ENCODE results near the gene HK3.

HK3 gene

GRCh38 chr5:176892663-176893062 is 6.5 kb downstream of the HK3 start:
- Mint-ChIP-seq H3K4me3 (no peak overlapping the region), H3K9me3 (no peaks in the 10 kb centered on the region), H3K27me3 (peaks cover 3% of the 10 kb centered on the region), H3K27ac (no peak overlapping the region), H3K4me1 (peaks cover 5% of the 10 kb centered on the region), H3K36me3 (no peaks in the 10 kb centered on the region)

- Mint-ChIP-seq H3K9me3 (no peaks in the 10 kb centered on the region), H3K4me3 (no peak overlapping the region), H3K27ac (no peak overlapping the region), H3K27me3 (peaks cover 3% of the 10 kb centered on the region), H3K4me1 (no peaks in the 10 kb centered on the region), H3K36me3 (no peaks in the 10 kb centered on the region)
Measured at GRCh38 chr5:176891331-176891958, 7.7 kb downstream of the HK3 start.

- no peaks in the 10 kb centered on the region for H3K9me3 Mint-ChIP-seq
- no peak overlapping the region for H3K4me3 Mint-ChIP-seq
- peaks cover 3% of the 10 kb centered on the region for H3K27me3 Mint-ChIP-seq
- H3K27ac Mint-ChIP-seq: no peak overlapping the region
- H3K36me3 Mint-ChIP-seq: no peaks in the 10 kb centered on the region
- H3K4me1 Mint-ChIP-seq: no peaks in the 10 kb centered on the region
Measured at GRCh38 chr5:176890455-176891330, 8.5 kb downstream of the HK3 start.

GRCh38 chr5:176889321-176890280 is 9.5 kb downstream of the HK3 start:
- Mint-ChIP-seq H3K27ac (no peak overlapping the region), H3K4me1 (peaks cover 3% of the 10 kb centered on the region), H3K36me3 (no peaks in the 10 kb centered on the region), H3K9me3 (no peaks in the 10 kb centered on the region), H3K27me3 (peaks cover 3% of the 10 kb centered on the region), H3K4me3 (no peak overlapping the region)

- no peaks in the 10 kb centered on the region for H3K9me3 Mint-ChIP-seq
- no peaks in the 10 kb centered on the region for H3K36me3 Mint-ChIP-seq
- no peak overlapping the region for H3K27ac Mint-ChIP-seq
- peaks cover 3% of the 10 kb centered on the region for H3K4me1 Mint-ChIP-seq
- no peak overlapping the region for H3K4me3 Mint-ChIP-seq
- peaks cover 3% of the 10 kb centered on the region for H3K27me3 Mint-ChIP-seq
Measured at GRCh38 chr5:176888865-176889165, 10.3 kb downstream of the HK3 start.

GRCh38 chr5:176888016-176888864 is 10.9 kb downstream of the HK3 start:
- H3K27ac Mint-ChIP-seq: no peak overlapping the region
- no peaks in the 10 kb centered on the region for H3K9me3 Mint-ChIP-seq
- peaks cover 3% of the 10 kb centered on the region for H3K27me3 Mint-ChIP-seq
- H3K4me3 Mint-ChIP-seq: no peak overlapping the region
- peaks cover 3% of the 10 kb centered on the region for H3K4me1 Mint-ChIP-seq
- no peaks in the 10 kb centered on the region for H3K36me3 Mint-ChIP-seq

GRCh38 chr5:176887252-176887849 is 11.8 kb downstream of the HK3 start:
- no peak overlapping the region for H3K27ac Mint-ChIP-seq
- peaks cover 4% of the 10 kb centered on the region for H3K27me3 Mint-ChIP-seq
- H3K36me3 Mint-ChIP-seq: no peaks in the 10 kb centered on the region
- no peak overlapping the region for H3K4me3 Mint-ChIP-seq
- no peaks in the 10 kb centered on the region for H3K9me3 Mint-ChIP-seq
- peaks cover 3% of the 10 kb centered on the region for H3K4me1 Mint-ChIP-seq

- Mint-ChIP-seq H3K9me3 (no peaks in the 10 kb centered on the region), H3K4me3 (no peak overlapping the region), H3K27ac (no peak overlapping the region), H3K36me3 (no peaks in the 10 kb centered on the region), H3K4me1 (peaks cover 3% of the 10 kb centered on the region), H3K27me3 (peaks cover 3% of the 10 kb centered on the region)
Measured at GRCh38 chr5:176886336-176887251, 12.6 kb downstream of the HK3 start.

- Mint-ChIP-seq H3K4me1 (peaks cover 3% of the 10 kb centered on the region), H3K27ac (no peak overlapping the region), H3K36me3 (no peaks in the 10 kb centered on the region), H3K9me3 (no peaks in the 10 kb centered on the region), H3K4me3 (no peak overlapping the region), H3K27me3 (peaks cover 2% of the 10 kb centered on the region)
Measured at GRCh38 chr5:176884571-176884890, 14.6 kb downstream of the HK3 start.

GRCh38 chr5:176883700-176884570 is 15.2 kb downstream of the HK3 start:
- peaks cover 2% of the 10 kb centered on the region for H3K27me3 Mint-ChIP-seq
- H3K27ac Mint-ChIP-seq: no peak overlapping the region
- no peak overlapping the region for H3K4me3 Mint-ChIP-seq
- peaks cover 3% of the 10 kb centered on the region for H3K4me1 Mint-ChIP-seq
- no peaks in the 10 kb centered on the region for H3K36me3 Mint-ChIP-seq
- H3K9me3 Mint-ChIP-seq: no peaks in the 10 kb centered on the region

GRCh38 chr5:176882567-176882903 is 16.6 kb downstream of the HK3 start:
- Mint-ChIP-seq H3K4me1 (peaks cover 3% of the 10 kb centered on the region), H3K36me3 (no peaks in the 10 kb centered on the region), H3K4me3 (no peak overlapping the region), H3K27me3 (peaks cover 2% of the 10 kb centered on the region), H3K27ac (no peak overlapping the region), H3K9me3 (no peaks in the 10 kb centered on the region)

GRCh38 chr5:176881816-176882566 is 17.2 kb downstream of the HK3 start:
- H3K4me1 Mint-ChIP-seq: peaks cover 3% of the 10 kb centered on the region
- H3K36me3 Mint-ChIP-seq: no peaks in the 10 kb centered on the region
- peaks cover 2% of the 10 kb centered on the region for H3K27me3 Mint-ChIP-seq
- H3K27ac Mint-ChIP-seq: no peak overlapping the region
- no peaks in the 10 kb centered on the region for H3K9me3 Mint-ChIP-seq
- H3K4me3 Mint-ChIP-seq: no peak overlapping the region
